GM23338 (cell line): ENCODE data around the gene NCSTN. TPM values are rescaled to one million over a fixed set of nuclear protein-coding genes. Genes with fewer than 3 reads are reported as not detected.
A peak's percentile ranks its signal among the peaks of the same experiment; 100 is the strongest.

ENCODE experiments used
- ATAC-seq: fragments of 200-7000 bp; cut with Tn5 transposase; 3 replicates; pipeline ENCODE4 v1.9.1; 2020
- DNase-seq: peaks from one replicate; pipeline ENCODE4 v3.0.0-alpha.2; 2015; ENCODE audit warnings: low spot score
- H2AFZ ChIP-seq: fragments of 200-600 bp; sonication (generic); 2 replicates; pipeline ENCODE4 v1.8.0; 2016; ENCODE audit warnings: antibody characterized with exemption, mild to moderate bottlenecking, moderate library complexity
- H3F3A ChIP-seq: fragments of 200-600 bp; sonication (generic); replicated peaks from 2 replicates; pipeline ENCODE4 v1.8.0; 2017; ENCODE audit warnings: antibody characterized with exemption, mixed run types, low read depth
- H3K27ac ChIP-seq: fragments of 200-600 bp; sonication (generic); 2 replicates; pipeline ENCODE4 v1.6.1; 2016; ENCODE audit warnings: low read depth
- H3K27me3 ChIP-seq: fragments of 200-600 bp; sonication (generic); 2 replicates; pipeline ENCODE4 v1.8.0; 2016; ENCODE audit warnings: mild to moderate bottlenecking, mixed run types, moderate library complexity; ENCODE audit not compliant: insufficient read depth
- H3K36me3 ChIP-seq: fragments of 200-600 bp; sonication (generic); 2 replicates; pipeline ENCODE4 v1.8.0; 2016; ENCODE audit warnings: mild to moderate bottlenecking; ENCODE audit not compliant: insufficient read depth
- H3K4me1 ChIP-seq: fragments of 200-600 bp; sonication (generic); 2 replicates; pipeline ENCODE4 v1.8.0; 2016; ENCODE audit warnings: mild to moderate bottlenecking, moderate library complexity; ENCODE audit not compliant: insufficient read depth
- H3K4me2 ChIP-seq: fragments of 200-600 bp; sonication (generic); 2 replicates; pipeline ENCODE4 v1.7.1; 2017; ENCODE audit warnings: mixed run types
- H3K4me3 ChIP-seq: fragments of 200-600 bp; sonication (generic); 2 replicates; pipeline ENCODE4 v1.6.1; 2016; ENCODE audit warnings: mixed run types
- H3K79me2 ChIP-seq: fragments of 200-600 bp; sonication (generic); replicated peaks from 2 replicates; pipeline ENCODE4 v1.8.0; 2017; ENCODE audit warnings: mild to moderate bottlenecking; ENCODE audit not compliant: insufficient read depth
- H3K9me2 ChIP-seq: fragments of 200-600 bp; sonication (generic); 2 replicates; pipeline ENCODE4 v1.8.0; 2017; ENCODE audit not compliant: insufficient read depth
- H4K20me1 ChIP-seq: fragments of 200-600 bp; sonication (generic); replicated peaks from 2 replicates; pipeline ENCODE4 v1.8.0; 2017; ENCODE audit warnings: mild to moderate bottlenecking; ENCODE audit not compliant: insufficient read depth
- H3K27ac Mint-ChIP-seq: 2 replicates; pipeline ENCODE4 v1.8.0; 2020; ENCODE audit warnings: inconsistent platforms, mild to moderate bottlenecking, moderate library complexity, mixed read lengths
- H3K27me3 Mint-ChIP-seq: 3 replicates; pipeline ENCODE4 v1.8.0; 2022; ENCODE audit warnings: low read depth, mild to moderate bottlenecking, moderate library complexity, mixed read lengths, inconsistent platforms; ENCODE audit not compliant: insufficient read depth, poor library complexity
- H3K36me3 Mint-ChIP-seq: 3 replicates; pipeline ENCODE4 v1.8.0; 2021; ENCODE audit warnings: low read depth, mild to moderate bottlenecking, inconsistent platforms, moderate library complexity, mixed read lengths
- H3K4me1 Mint-ChIP-seq: 3 replicates; pipeline ENCODE4 v1.8.0; 2020; ENCODE audit warnings: mild to moderate bottlenecking, inconsistent platforms, mixed read lengths
- H3K4me3 Mint-ChIP-seq: 3 replicates; pipeline ENCODE4 v1.8.0; 2021; ENCODE audit warnings: moderate library complexity, mild to moderate bottlenecking, inconsistent platforms, mixed read lengths
- H3K9me3 Mint-ChIP-seq: 3 replicates; pipeline ENCODE4 v1.8.0; 2020; ENCODE audit warnings: moderate library complexity, mild to moderate bottlenecking, inconsistent platforms, mixed read lengths
- CREB1 ChIP-seq: fragments of 250-450 bp; sonication (Bioruptor Pico); IDR thresholded peaks from 2 replicates; pipeline ENCODE4 v1.5.0; 2020; ENCODE audit warnings: low read depth, mild to moderate bottlenecking, moderate library complexity
- CTCF ChIP-seq, 2 experiments: fragments of 200-600 bp in 1 of 2; sonication (generic) in 1 of 2; conservative IDR thresholded peaks; 2 replicates each; pipeline versions ENCODE4 v1.5.1 to v1.6.1; 2016 to 2017; ENCODE audit warnings: antibody characterized with exemption in 2 of 2, low read depth in 2 of 2, mild to moderate bottlenecking in 2 of 2, moderate library complexity in 1 of 2
- ETS1 ChIP-seq: IDR thresholded peaks from 2 replicates; pipeline ENCODE4 v1.6.1; 2016; ENCODE audit warnings: antibody characterized with exemption
- EZH2 ChIP-seq: fragments of 200-600 bp; sonication (generic); IDR thresholded peaks from one replicate; pipeline ENCODE4 v1.8.0; 2017; ENCODE audit warnings: antibody characterized with exemption, mild to moderate bottlenecking, low read depth; ENCODE audit not compliant: unreplicated experiment
- EZH2phosphoT487 ChIP-seq: fragments of 200-600 bp; sonication (generic); IDR thresholded peaks from one replicate; pipeline ENCODE4 v1.8.1; 2018; ENCODE audit warnings: antibody characterized with exemption; ENCODE audit not compliant: unreplicated experiment
- JUNB ChIP-seq: IDR thresholded peaks from one replicate; pipeline ENCODE4 v1.6.1; 2016; ENCODE audit warnings: antibody characterized with exemption; ENCODE audit not compliant: unreplicated experiment
- NANOG ChIP-seq: IDR thresholded peaks from 2 replicates; pipeline ENCODE4 v1.6.1; 2016; ENCODE audit warnings: antibody characterized with exemption, borderline replicate concordance
- POLR2AphosphoS5 ChIP-seq: IDR thresholded peaks from 2 replicates; pipeline ENCODE4 v1.6.1; 2016; ENCODE audit warnings: antibody characterized with exemption, low read depth
- REST ChIP-seq: IDR thresholded peaks from one replicate; pipeline ENCODE4 v1.6.1; 2018; ENCODE audit warnings: antibody characterized with exemption; ENCODE audit not compliant: unreplicated experiment
- STAT1 ChIP-seq: IDR thresholded peaks from one replicate; pipeline ENCODE4 v1.6.1; 2016; ENCODE audit warnings: antibody characterized with exemption; ENCODE audit not compliant: unreplicated experiment
- ZNF114 ChIP-seq: fragments of 250-450 bp; sonication (Bioruptor Pico); IDR thresholded peaks from 2 replicates; pipeline ENCODE4 v1.5.0; 2020; ENCODE audit warnings: mild to moderate bottlenecking, moderate library complexity
- ZNF331 ChIP-seq: fragments of 250-450 bp; sonication (Bioruptor Pico); IDR thresholded peaks from 2 replicates; pipeline ENCODE4 v1.5.0; 2020; ENCODE audit warnings: low read depth, mild to moderate bottlenecking, moderate library complexity
- ZNF462 ChIP-seq: fragments of 250-450 bp; sonication (Bioruptor Pico); IDR thresholded peaks from 2 replicates; pipeline ENCODE4 v1.5.0; 2020; ENCODE audit warnings: mild to moderate bottlenecking, moderate library complexity
- polyA plus RNA-seq: library from polyadenylated mRNA; unstranded; fragments of >200 nt; fragmentation: Nextera tagmentation; extraction: Ambion mirVana; gene quantifications from 2 replicates; pipeline ENCODE4 v1.2.1, GENCODE V29; 2016
- total RNA-seq: library from RNA; depleted of rRNA; stranded (reverse); fragments of >200 nt; shearing (Covaris generic); gene quantifications from 2 replicates; pipeline ENCODE4 v1.2.3, GENCODE V29; 2014

Gene NCSTN
- total and polyA plus RNA-seq, 2 experiments from 2014 or later = 36.0 to 45.9 TPM

- no peak for TF ChIP-seq ZNF331 (CRISPR knock-in tag)
- TF ChIP-seq REST = no peak
- TF ChIP-seq ZNF114 (CRISPR knock-in tag) = no peak
- no peak for TF ChIP-seq ETS1
- TF ChIP-seq NANOG = no peak
- no peak for TF ChIP-seq CTCF (conservative IDR thresholded peaks at IDR 0.05; ENCODE audit: low read depth in 2 of 2)
- TF ChIP-seq STAT1 = no peak
- no peak for TF ChIP-seq ZNF462 (CRISPR knock-in tag)
- TF ChIP-seq POLR2AphosphoS5 = no peak
- no peak for TF ChIP-seq CREB1 (CRISPR knock-in tag)
- no peak for TF ChIP-seq JUNB
- TF ChIP-seq EZH2phosphoT487 = no peak
- TF ChIP-seq EZH2 = no peak
- peaks cover 20% of the 10 kb centered on the region for H3K4me1 ChIP-seq
- no peaks in the 10 kb centered on the region for H3K9me2 ChIP-seq
- H3F3A ChIP-seq = 0 out of 2 replicates have a peak, but pooled peaks cover 3% of the 10 kb centered on the region
- no peaks in the 10 kb centered on the region for H3K27me3 ChIP-seq
- DNase-seq (no peak), ATAC-seq (no peak)
- peak overlapping the region; percentile 98 for H3K27ac Mint-ChIP-seq
- no peak overlapping the region for H3K4me3 ChIP-seq
- peak overlapping the region; percentile 86; the same call in 1 of the 2 replicates for H3K27ac ChIP-seq
- no peaks in the 10 kb centered on the region for H4K20me1 ChIP-seq
- peaks cover 45% of the 10 kb centered on the region for H3K4me1 Mint-ChIP-seq
- H3K4me2 ChIP-seq = no peak overlapping the region
- no peak overlapping the region for H2AFZ ChIP-seq
- H3K4me3 Mint-ChIP-seq = no peak overlapping the region; the same call in 2 of the 3 replicates
- H3K36me3 ChIP-seq = peaks cover 8% of the 10 kb centered on the region; the same call in 1 of the 2 replicates
- peaks cover 44% of the 10 kb centered on the region for H3K36me3 Mint-ChIP-seq
- H3K79me2 ChIP-seq = no peaks in the 10 kb centered on the region
- H3K9me3 Mint-ChIP-seq = no peaks in the 10 kb centered on the region
- peaks cover 11% of the 10 kb centered on the region for H3K27me3 Mint-ChIP-seq
These were observed 18.0 kb downstream of the NCSTN start for GRCh38 chr1:160361199-160361598.
